Measurements from ENCODE around the gene KIZ. TPM values are rescaled to one million over a fixed set of nuclear protein-coding genes. Genes with fewer than 3 reads are reported as not detected.
A peak's percentile ranks its signal among the peaks of the same experiment; 100 is the strongest.

KIZ gene
- total RNA-seq, 2 donors from 2014 or later, result 9.7 to 10.5 TPM

DNA sequence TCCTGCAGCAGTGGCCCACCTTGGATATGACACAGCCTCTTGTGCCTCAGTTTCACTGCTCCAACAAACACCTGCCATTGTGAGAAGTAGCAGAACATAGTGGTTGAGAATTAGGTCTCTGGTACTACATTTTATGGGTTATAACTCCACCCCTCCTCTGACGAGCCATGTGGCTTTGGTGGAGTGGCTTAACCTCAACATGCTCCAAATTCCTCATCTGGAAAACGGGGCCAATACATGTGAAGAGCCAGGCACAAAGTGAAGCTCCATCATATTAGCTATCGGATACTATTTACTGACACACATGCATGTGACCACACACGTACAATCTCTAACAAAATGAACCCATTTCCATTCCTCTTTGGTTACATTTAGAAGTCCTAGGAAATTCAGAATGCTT is 8.4 kb upstream of the KIZ start:
- peaks cover 34% of the 10 kb centered on the region for H3K27me3 Mint-ChIP-seq

DNA sequence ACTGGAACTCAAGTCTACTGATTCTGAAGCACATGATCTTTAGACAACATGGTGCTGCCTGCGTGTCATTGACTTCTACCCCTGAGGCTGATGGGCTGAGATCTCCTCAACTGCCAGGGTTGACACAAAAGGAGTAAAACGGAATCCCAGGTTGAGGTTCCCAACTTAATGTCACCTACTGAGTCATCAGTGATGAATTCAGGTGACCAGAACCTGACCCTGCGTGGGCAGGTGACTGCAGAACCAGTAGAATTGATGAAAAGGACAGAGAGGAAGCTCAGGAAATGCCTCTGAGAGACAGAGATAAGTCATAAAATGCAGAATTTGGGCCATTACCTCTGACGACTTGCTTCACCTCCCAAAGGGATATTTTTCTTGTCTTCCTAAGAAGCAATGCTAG is 7.7 kb upstream of the KIZ start:
- Mint-ChIP-seq H3K27me3 (peaks cover 35% of the 10 kb centered on the region), H3K4me3 (no peak overlapping the region), H3K4me1 (no peaks in the 10 kb centered on the region), H3K9me3 (no peaks in the 10 kb centered on the region), H3K27ac (no peak overlapping the region), H3K36me3 (ENCODE audit: low read depth) (no peaks in the 10 kb centered on the region)
- peak; percentile 39 for ATAC-seq (replicated peaks)

More for the DNA sequence above, 8.4 kb upstream of the KIZ start:
- Mint-ChIP-seq H3K9me3 (no peaks in the 10 kb centered on the region), H3K4me1 (no peaks in the 10 kb centered on the region), H3K27ac (no peak overlapping the region), H3K4me3 (no peak overlapping the region), H3K36me3 (ENCODE audit: low read depth) (no peaks in the 10 kb centered on the region)
- no peak for ATAC-seq (replicated peaks)

DNA sequence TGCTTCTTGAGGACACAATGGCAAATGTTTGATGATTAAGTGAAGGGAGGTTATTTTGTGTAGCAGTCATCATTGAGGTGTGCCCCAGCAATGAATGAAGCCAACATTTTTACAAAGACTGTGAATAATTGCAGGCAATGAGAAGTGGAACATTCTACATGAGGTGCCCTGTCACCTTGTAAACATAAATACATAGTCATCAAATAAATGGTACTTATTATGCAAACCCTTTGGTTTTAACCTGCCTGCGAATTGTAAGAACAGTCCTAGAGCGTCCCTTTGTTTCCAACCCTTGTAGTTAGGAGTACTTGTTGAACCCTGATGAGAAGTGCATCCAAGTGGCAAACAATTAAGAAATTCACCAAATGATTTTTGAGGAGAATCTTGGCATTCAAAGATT is 7.1 kb upstream of the KIZ start:
- no peaks in the 10 kb centered on the region for H3K36me3 Mint-ChIP-seq (ENCODE audit: low read depth)
- H3K4me1 Mint-ChIP-seq, result no peaks in the 10 kb centered on the region
- ATAC-seq (replicated peaks), result no peak
- H3K27me3 Mint-ChIP-seq, result peaks cover 31% of the 10 kb centered on the region
- no peak overlapping the region for H3K4me3 Mint-ChIP-seq
- no peak overlapping the region for H3K27ac Mint-ChIP-seq
- no peaks in the 10 kb centered on the region for H3K9me3 Mint-ChIP-seq

DNA sequence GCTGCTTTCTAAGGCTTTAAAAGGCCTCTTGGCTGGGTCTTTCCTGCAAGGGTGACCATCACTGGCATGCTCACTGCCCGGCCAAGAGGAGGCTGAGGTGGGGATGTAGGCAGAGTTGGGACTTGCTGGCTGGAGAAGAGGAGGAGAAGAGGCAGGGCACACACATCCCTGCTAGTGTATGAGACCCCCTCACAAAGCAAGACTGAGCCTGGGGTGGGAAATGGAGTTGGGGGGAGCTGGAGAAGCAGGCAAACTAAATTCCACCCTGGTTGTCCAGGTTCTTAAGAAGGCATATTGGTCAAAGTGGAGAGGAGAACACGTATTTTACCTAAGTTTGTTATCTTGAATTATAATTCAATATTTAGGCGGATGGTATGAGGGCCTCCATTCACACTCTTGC is 1.7 kb upstream of the KIZ start:
- Mint-ChIP-seq H3K27me3 (peaks cover 12% of the 10 kb centered on the region), H3K36me3 (ENCODE audit: low read depth) (no peaks in the 10 kb centered on the region), H3K4me1 (peaks cover 15% of the 10 kb centered on the region), H3K9me3 (no peaks in the 10 kb centered on the region), H3K4me3 (peak overlapping the region; percentile 13), H3K27ac (no peak overlapping the region)
- no peak for ATAC-seq (replicated peaks)

DNA sequence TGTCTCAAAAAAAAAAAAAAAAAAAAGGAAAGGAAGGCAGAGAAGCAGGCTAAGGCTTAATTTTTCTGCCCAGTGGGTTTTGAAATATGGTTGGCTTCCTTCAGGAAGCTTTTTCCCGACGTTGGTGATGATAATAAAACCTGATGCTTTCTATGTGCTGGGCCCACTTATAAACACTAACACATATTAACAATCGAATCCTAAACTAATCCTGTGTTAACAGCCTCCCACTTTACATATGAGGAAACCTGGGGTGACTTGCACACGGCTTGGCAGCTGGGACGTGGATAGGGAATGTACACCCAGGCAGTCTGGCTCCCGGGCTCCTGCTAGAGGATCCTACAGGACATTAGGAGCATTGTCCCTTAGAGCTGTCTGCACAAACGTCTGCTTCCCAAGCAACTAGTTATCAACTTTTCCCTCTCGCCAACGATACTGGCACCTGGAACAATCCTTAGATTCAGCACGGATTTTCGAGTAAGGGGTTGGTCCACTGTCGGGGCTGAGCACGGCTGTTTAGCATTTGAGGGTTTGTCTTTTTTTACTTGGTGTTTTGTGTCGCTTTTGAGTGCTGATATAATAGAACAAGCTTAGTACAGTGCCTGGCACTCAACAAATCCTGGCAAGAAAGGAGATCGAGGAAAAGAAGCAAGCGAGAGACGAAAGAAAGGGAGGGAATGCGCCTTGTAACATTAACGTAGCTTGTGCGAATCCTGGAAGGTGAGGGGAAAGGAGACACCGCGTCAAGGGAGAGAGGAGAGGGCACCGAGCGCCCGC is 622 bp upstream of the KIZ start:
- peak; percentile 14 for ATAC-seq (replicated peaks)
- H3K4me3 Mint-ChIP-seq, result peak overlapping the region; percentile 89

DNA sequence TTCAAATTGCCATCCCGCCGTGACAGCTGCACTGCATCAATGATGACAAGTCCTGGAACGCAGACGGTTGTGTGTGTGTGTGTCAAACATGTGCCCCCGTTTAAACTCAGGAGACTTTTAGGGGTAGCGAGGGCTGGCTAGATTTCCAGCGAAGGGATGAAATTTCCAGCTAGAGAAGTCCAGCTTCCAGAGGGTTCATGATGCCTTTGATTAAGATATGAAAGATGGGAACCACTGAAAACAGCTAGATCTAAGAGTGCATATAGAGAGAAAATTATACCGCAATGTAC is 644 bp downstream of the KIZ start:
- H3K27me3 Mint-ChIP-seq, result peaks cover 6% of the 10 kb centered on the region
- H3K36me3 Mint-ChIP-seq (ENCODE audit: low read depth), result no peaks in the 10 kb centered on the region
- H3K27ac Mint-ChIP-seq, result peak overlapping the region; percentile 81
- H3K9me3 Mint-ChIP-seq, result no peaks in the 10 kb centered on the region
- peaks cover 15% of the 10 kb centered on the region for H3K4me1 Mint-ChIP-seq
- no peak for ATAC-seq (replicated peaks)
- H3K4me3 Mint-ChIP-seq, result peak overlapping the region; percentile 89

More for the DNA sequence above, 622 bp upstream of the KIZ start:
- Mint-ChIP-seq H3K9me3 (no peaks in the 10 kb centered on the region), H3K27me3 (peaks cover 12% of the 10 kb centered on the region), H3K36me3 (ENCODE audit: low read depth) (no peaks in the 10 kb centered on the region), H3K4me1 (peaks cover 15% of the 10 kb centered on the region), H3K27ac (peak overlapping the region; percentile 70)

DNA sequence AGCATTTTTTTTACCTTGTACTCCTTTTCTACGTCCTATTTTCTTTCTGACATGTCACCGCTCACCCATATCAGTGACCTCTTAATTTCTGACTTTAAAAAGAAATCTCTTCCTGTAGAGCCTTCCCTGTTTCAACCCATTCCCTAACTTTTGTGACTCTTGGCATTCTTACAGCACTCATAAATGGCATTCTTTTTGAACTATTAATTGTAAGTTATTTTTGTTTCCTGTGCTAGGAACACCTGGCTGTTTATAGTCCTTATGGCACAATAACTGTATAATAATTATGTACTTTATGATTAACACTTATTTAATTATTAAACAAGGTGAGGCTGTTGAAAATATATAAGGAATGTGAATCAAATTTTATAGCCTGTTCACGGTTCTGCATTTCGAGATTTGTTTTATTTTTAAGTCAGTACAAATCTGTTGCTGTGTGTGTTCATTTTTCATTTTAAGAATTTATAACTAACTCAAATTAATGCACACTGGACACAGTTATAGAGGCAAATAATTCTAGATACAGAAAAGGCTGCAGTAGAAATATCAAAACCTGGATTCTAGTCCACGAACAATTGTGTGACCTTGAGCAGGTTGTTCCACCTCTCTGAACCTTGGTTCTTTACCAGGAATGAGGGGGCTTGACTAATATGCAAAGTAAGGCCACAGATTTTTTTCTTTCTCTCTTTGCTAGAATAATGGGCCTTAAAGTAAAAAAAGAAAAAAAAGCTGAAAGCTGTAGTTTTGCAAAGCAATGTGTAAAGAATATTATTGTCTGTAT is 1.5 kb downstream of the KIZ start:
- Mint-ChIP-seq H3K4me1 (peaks cover 15% of the 10 kb centered on the region), H3K27me3 (peaks cover 3% of the 10 kb centered on the region), H3K36me3 (ENCODE audit: low read depth) (peaks cover 3% of the 10 kb centered on the region), H3K4me3 (peak overlapping the region; percentile 89), H3K27ac (no peak overlapping the region), H3K9me3 (no peaks in the 10 kb centered on the region)
- no peak for ATAC-seq (replicated peaks)

DNA sequence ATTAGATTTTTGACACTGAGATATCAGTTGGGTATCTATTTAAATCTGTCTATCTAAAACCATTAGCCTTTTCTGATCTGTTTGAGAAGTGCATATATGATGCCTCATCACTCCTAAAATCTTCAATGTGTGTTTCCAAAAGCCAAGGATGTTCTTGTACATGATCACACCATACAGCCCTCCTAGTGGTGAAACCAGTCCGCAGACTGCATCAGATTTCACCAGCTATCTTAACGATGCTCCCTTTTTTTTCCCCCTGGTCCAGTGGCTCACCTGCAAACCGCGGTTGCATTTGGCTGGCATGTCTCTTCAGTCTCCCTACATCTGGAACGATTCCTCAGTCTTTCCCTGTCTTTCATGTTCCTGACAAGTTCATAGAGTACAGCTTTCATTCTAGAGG is 4.0 kb downstream of the KIZ start:
- Mint-ChIP-seq H3K27ac (no peak overlapping the region), H3K9me3 (no peaks in the 10 kb centered on the region), H3K36me3 (ENCODE audit: low read depth) (peaks cover 21% of the 10 kb centered on the region), H3K4me3 (no peak overlapping the region), H3K4me1 (peaks cover 15% of the 10 kb centered on the region), H3K27me3 (no peaks in the 10 kb centered on the region)
- no peak for ATAC-seq (replicated peaks)

DNA sequence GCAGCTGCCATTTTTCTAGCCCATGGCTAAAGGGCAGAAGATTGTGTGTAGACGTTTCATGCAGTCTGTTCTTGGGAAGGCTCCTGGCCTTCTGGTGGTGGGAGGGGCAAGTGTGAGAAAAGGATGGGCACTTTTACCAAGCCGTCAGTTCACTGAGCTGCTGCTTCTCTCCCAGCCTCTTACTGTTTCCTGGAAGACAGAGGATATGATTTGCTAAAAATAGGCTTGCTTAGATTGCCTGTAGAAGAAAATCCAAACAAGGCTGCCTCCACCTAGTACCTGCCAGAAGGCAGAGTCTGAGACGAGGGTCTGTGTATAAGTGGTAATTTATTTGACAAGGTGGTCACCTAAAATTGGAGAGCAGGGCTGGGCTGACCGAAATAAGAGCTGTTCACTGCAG is 7.5 kb downstream of the KIZ start:
- no peak for ATAC-seq (replicated peaks)
- Mint-ChIP-seq H3K27ac (no peak overlapping the region), H3K4me3 (no peak overlapping the region), H3K9me3 (no peaks in the 10 kb centered on the region), H3K36me3 (ENCODE audit: low read depth) (peaks cover 53% of the 10 kb centered on the region), H3K27me3 (no peaks in the 10 kb centered on the region), H3K4me1 (no peaks in the 10 kb centered on the region)

DNA sequence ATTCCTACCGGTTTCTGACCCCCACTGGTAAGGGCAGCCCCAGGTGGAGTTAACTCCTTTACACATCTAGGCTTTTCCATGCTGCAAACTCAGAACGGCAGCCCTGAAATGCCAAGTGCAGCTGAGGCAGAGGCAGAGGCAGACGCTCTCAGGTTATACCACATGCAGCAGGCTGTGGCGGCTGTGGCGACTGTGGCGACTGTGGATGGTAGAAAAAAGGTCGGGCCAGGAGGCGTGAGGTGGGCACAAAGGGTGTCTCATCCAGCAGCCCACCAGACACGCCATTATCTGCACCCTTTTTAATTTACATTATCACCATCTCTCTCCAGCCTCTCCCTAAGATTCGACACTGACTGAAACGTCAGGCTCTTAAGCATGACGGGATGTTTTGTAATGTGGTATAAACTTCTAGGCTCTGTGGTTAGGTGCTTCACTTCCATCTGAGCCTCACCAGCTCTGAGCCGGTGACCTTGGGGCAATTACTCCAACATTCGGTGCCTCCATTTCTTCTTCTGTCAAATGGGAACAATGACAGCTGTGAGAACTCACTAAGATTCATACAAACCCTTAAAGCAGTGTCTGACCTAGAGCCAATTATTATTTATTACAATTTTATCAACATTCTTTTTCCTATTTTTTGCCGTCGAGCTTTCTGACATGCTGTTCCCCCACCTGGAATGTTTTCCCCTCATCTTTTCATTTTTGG is 8.2 kb downstream of the KIZ start:
- ATAC-seq (replicated peaks), result no peak
- H3K9me3 Mint-ChIP-seq, result no peaks in the 10 kb centered on the region
- no peak overlapping the region for H3K27ac Mint-ChIP-seq
- no peaks in the 10 kb centered on the region for H3K4me1 Mint-ChIP-seq
- no peak overlapping the region for H3K4me3 Mint-ChIP-seq
- H3K36me3 Mint-ChIP-seq (ENCODE audit: low read depth), result peaks cover 60% of the 10 kb centered on the region
- H3K27me3 Mint-ChIP-seq, result no peaks in the 10 kb centered on the region

DNA sequence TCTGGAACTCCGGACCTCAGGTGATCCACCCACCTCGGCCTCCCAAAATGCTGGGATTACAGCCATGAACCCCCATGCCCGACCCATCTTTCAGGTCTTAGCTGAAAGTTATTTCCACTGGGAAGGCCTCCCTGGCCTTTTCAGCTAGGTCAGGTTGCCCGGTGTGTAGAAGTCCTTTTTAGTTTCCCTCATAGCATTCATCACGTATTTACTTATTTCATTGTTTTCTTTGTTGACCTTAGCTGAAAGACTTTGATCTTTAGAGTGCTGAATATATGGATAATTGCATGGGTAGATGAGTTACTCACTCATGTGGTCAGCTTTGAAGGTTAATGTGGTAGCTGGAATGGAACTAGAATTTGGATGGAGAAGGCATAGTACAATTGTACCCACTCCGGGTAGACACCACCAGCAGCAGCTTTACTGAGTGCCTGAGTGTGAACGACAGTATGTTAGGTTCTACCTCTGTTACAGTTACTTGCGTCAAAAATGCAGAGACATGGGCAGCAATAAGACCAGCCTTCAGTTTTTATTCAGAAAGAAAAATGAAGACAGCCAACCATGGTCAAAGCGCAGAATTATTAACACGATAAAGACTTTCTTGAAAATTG is 9.1 kb downstream of the KIZ start:
- H3K9me3 Mint-ChIP-seq, result no peaks in the 10 kb centered on the region
- H3K27ac Mint-ChIP-seq, result no peak overlapping the region
- no peak for ATAC-seq (replicated peaks)
- no peaks in the 10 kb centered on the region for H3K4me1 Mint-ChIP-seq
- no peak overlapping the region for H3K4me3 Mint-ChIP-seq
- H3K27me3 Mint-ChIP-seq, result no peaks in the 10 kb centered on the region
- peaks cover 65% of the 10 kb centered on the region for H3K36me3 Mint-ChIP-seq (ENCODE audit: low read depth)

DNA sequence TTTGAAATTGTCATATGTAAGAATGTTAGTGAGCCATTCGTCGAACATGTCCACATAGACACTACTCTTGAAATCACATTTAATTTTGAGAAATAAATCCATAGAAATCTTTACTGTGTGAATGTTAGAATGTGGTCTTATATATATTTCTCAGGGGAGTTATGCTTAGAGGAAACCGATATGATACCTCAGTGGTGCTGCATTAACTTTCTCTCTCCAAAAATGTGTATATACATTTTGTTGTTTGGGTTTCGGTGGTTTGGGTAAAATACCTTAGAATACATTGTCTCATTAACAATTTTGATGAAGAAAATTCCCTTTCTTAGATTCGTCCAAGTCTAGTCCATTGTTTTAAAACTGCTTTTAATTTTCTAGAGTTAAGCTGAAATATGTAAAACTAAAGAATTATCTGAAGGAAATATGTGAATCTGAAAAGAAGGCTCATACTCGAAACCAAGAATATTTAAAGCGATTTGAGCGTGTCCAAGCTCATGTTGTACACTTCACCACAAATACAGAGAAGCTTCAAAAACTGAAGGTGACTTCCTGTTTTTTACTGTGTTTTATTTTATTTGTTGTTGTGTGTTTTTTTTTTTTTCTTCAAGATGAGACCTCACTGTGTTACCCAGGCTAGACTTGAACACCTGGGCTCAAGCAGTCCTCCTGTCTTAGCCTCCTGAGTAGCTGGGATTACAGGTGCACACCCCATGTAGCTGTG is 10.3 kb downstream of the KIZ start:
- no peak overlapping the region for H3K27ac Mint-ChIP-seq
- ATAC-seq (replicated peaks), result no peak
- H3K4me1 Mint-ChIP-seq, result no peaks in the 10 kb centered on the region
- H3K27me3 Mint-ChIP-seq, result no peaks in the 10 kb centered on the region
- peaks cover 69% of the 10 kb centered on the region for H3K36me3 Mint-ChIP-seq (ENCODE audit: low read depth)
- H3K4me3 Mint-ChIP-seq, result no peak overlapping the region
- H3K9me3 Mint-ChIP-seq, result no peaks in the 10 kb centered on the region

DNA sequence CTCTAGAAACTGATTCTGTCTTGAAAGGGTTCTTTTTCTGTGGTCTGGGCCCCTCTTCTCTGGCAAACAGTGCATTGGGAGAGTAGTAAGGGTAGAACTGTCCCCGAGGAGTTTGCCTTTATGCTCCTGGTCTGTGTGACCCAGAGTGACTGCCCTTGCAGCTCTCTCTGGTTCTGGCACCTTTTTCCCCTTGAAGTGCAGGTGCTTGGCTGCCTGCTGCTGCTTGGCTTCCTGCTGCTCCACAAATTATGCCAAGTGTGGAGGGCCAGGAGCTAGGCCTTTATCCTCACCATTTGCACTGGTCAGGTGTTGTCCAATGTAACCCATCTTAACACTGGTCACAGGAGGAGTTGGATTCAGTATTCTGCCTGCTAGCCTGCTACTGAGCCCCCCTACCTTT is 11.2 kb downstream of the KIZ start:
- Mint-ChIP-seq H3K4me3 (no peak overlapping the region), H3K27ac (no peak overlapping the region), H3K4me1 (no peaks in the 10 kb centered on the region), H3K27me3 (no peaks in the 10 kb centered on the region), H3K9me3 (no peaks in the 10 kb centered on the region), H3K36me3 (ENCODE audit: low read depth) (peaks cover 69% of the 10 kb centered on the region)
- no peak for ATAC-seq (replicated peaks)
